GM21381 (cell line): ENCODE measurements around the gene HLA-DQB2.
"Not testable (repeated sequence)": the region's sequence is repeated elsewhere in the genome, so short reads cannot be mapped to it uniquely, and the experiment has no call there.

Experiments used
- ATAC-seq: cut with Tn5 transposase; IDR thresholded peaks from one replicate; pipeline ENCODE4 v1.9.1; 2021; ENCODE audit warnings: mild to moderate bottlenecking, moderate library complexity; ENCODE audit not compliant: unreplicated experiment

Gene HLA-DQB2

GRCh38 chr6:32745649-32746048 is 17.7 kb downstream of the HLA-DQB2 start:
- ATAC-seq: not testable (repeated sequence)

GRCh38 chr6:32744776-32745175 is 18.6 kb downstream of the HLA-DQB2 start:
- no peak for ATAC-seq

GRCh38 chr6:32742374-32742773 is 21.0 kb downstream of the HLA-DQB2 start:
- ATAC-seq: no peak

GRCh38 chr6:32741031-32741960 is 22.0 kb downstream of the HLA-DQB2 start, which contains the start of gene HLA-DQA2:
Gene HLA-DQA2, plus strand, starts transcription at chr6:32741391. Its CDS starts 53 bp downstream, at chr6:32741444.
- no peak for ATAC-seq

- no peak for ATAC-seq
Observed at GRCh38 chr6:32738126-32738525, 25.2 kb downstream of the HLA-DQB2 start.

- ATAC-seq: no peak
Observed at GRCh38 chr6:32718879-32719278, 44.5 kb downstream of the HLA-DQB2 start.

GRCh38 chr6:32716396-32716795 is 46.9 kb downstream of the HLA-DQB2 start:
- no peak for ATAC-seq

- no peak for ATAC-seq
Observed at GRCh38 chr6:32713241-32713640, 50.1 kb downstream of the HLA-DQB2 start.

- no peak for ATAC-seq
Observed at GRCh38 chr6:32709625-32710024, 53.7 kb downstream of the HLA-DQB2 start.
